IPS-15b (cell line): ENCODE data around the gene ENPEP.

ENCODE experiments used
- H3K27me3 ChIP-seq: one replicate; pipeline ENCODE4 v1.6.1; 2013; ENCODE audit warnings: low read length; ENCODE audit not compliant: control insufficient read depth, insufficient read depth
- H3K36me3 ChIP-seq: one replicate; pipeline ENCODE4 v1.6.1; 2013; ENCODE audit warnings: low read length; ENCODE audit not compliant: control insufficient read depth, insufficient read depth
- H3K4me1 ChIP-seq: one replicate; pipeline ENCODE4 v1.6.1; 2013; ENCODE audit warnings: mild to moderate bottlenecking, low read length; ENCODE audit not compliant: control insufficient read depth, insufficient read depth
- H3K4me3 ChIP-seq: one replicate; pipeline ENCODE4 v1.5.1; 2013; ENCODE audit warnings: low read depth, low read length
- H3K9ac ChIP-seq: one replicate; pipeline ENCODE4 v1.6.1; 2013; ENCODE audit warnings: low read depth, mild to moderate bottlenecking, low read length
- H3K9me3 ChIP-seq: one replicate; pipeline ENCODE4 v1.6.1; 2013; ENCODE audit warnings: mild to moderate bottlenecking, low read length; ENCODE audit not compliant: control insufficient read depth, insufficient read depth

Gene ENPEP

DNA sequence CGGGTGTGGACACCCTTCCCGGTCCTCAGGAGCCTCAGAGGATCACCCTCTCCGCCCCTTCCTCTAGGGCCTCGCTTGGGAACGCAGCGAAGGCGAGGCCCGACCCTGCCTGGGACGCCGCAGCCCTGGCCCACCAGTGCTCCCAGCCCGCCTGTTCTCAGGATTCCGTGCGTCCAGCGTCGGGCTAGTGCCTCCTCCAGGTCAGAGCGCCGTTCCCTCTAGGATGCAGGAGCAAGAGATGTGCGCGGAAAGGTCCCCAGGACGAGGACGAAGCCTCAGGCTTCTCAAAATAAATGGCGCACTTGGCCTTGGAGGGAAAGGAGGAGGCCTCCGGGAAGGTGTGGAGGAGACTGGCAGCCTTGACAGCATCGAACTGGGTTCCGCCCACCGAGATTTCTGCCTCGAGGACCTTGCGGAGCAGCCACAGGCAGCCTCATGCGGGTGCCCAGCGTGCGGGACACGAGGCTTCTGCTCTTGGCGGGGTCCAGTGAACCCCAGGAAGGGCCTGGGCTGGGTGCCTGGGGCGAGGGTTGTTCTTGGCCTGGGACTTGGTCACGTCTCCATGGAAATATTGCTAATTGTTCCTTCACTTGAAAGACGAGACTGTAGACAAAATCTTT, 111.8 kb downstream of the ENPEP start:
- H3K27me3 ChIP-seq: no peaks in the 10 kb centered on the region
- H3K9me3 ChIP-seq: no peaks in the 10 kb centered on the region
- H3K4me1 ChIP-seq: no peaks in the 10 kb centered on the region
- no peak overlapping the region for H3K4me3 ChIP-seq
- H3K9ac ChIP-seq: no peak overlapping the region
- H3K36me3 ChIP-seq: no peaks in the 10 kb centered on the region

DNA sequence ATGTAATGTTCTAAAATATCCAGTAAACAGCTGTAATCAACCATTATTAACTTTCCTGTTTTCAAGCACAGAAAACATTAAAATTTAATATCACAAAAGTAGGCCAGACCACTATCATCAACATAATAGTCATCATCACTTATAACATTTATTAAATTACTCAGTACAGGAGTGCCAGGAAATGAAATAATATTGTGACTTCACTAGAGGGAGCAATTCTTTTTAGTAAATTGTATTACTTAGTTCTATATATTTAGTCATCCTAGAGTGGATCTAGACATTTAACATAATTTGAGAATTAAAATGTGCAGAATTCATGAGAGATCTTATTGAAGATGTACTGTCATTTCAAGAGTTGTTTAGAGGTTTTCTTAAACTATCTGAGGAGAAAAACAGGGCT, 113.3 kb downstream of the ENPEP start:
- no peaks in the 10 kb centered on the region for H3K4me1 ChIP-seq
- H3K4me3 ChIP-seq: no peak overlapping the region
- no peaks in the 10 kb centered on the region for H3K27me3 ChIP-seq
- H3K36me3 ChIP-seq: no peaks in the 10 kb centered on the region
- no peaks in the 10 kb centered on the region for H3K9me3 ChIP-seq
- H3K9ac ChIP-seq: no peak overlapping the region

DNA sequence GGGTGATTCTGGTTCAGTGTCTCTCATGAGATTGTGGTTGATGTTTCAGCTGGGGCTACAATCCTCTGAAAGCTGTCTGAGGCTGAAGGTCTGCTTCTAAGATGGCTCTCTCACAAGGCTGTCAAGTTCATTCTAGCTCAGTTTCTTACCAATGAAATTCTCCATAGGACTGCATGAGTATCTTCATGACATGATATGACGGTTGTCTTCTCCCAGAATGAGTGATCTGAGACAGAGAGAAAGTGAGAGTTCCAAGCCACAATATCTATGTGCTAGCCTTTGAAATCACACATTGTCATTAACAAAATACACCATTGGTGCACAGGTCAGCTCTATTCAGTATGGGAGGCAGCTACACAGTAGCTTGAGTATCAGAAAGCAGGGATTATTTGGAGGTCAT, 119.6 kb downstream of the ENPEP start:
- Histone ChIP-seq H3K4me3 (no peak overlapping the region), H3K9ac (no peak overlapping the region), H3K4me1 (no peaks in the 10 kb centered on the region), H3K9me3 (no peaks in the 10 kb centered on the region), H3K36me3 (no peaks in the 10 kb centered on the region), H3K27me3 (no peaks in the 10 kb centered on the region)

DNA sequence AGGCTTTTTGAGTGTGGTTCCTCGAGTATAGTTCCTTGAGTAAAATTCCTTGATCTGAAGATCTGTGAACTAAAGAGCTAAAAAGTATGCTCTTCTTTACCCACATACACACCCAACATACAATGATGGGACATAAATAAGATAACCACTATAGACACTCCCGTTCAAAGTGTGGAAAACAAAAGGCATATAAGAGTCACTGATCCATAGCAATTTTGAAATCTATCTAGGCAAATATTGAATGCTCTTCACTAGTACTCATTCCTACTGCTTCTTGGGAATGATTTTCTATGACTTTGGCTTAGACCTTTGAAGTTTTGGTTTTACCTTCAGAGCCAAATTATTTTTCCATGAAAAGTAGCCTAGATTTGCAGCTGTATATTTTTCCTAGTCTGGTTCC, 120.5 kb downstream of the ENPEP start:
- H3K27me3 ChIP-seq: no peaks in the 10 kb centered on the region
- no peaks in the 10 kb centered on the region for H3K4me1 ChIP-seq
- no peak overlapping the region for H3K9ac ChIP-seq
- no peaks in the 10 kb centered on the region for H3K36me3 ChIP-seq
- no peaks in the 10 kb centered on the region for H3K9me3 ChIP-seq
- H3K4me3 ChIP-seq: no peak overlapping the region

DNA sequence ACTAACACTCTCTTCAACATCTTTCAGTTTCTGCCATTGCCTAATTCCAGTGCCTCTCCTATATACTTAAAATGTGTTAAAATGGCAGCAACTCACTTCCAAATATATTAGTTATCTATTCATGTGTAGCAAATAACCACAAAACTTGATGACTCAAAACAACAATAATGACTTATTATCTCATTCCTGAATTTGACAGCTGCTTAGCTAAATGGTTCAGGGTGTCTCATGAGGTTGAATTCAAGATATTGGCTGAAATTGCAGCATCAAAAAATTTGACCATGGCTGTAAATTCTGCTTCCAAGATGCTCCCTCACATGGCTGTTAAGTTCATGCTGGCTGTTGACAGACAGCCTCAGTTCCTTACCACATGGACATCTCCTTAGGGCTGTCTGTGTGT, 121.6 kb downstream of the ENPEP start:
- no peaks in the 10 kb centered on the region for H3K9me3 ChIP-seq
- H3K4me3 ChIP-seq: no peak overlapping the region
- no peak overlapping the region for H3K9ac ChIP-seq
- H3K36me3 ChIP-seq: no peaks in the 10 kb centered on the region
- no peaks in the 10 kb centered on the region for H3K27me3 ChIP-seq
- no peaks in the 10 kb centered on the region for H3K4me1 ChIP-seq

DNA sequence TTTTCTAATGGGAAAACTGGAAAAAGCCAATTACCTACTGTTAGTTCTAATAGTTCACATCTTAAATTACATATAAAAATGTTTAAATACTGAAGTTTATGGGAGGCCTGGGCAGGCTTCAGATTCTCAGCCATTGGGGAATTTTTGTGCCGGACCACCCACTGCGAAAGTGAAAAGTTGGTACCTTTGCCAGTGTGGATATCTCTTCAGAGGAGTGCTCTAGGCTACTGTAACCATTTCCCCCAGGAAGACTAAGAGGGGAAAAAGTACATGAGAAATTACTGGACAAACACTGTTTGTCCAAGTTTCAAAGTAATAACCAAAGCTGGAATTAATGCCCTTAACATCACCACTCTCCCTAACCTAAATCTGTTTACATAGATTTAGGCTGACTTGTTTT, 126.1 kb downstream of the ENPEP start:
- H3K4me1 ChIP-seq: no peaks in the 10 kb centered on the region
- no peaks in the 10 kb centered on the region for H3K27me3 ChIP-seq
- H3K36me3 ChIP-seq: no peaks in the 10 kb centered on the region
- H3K4me3 ChIP-seq: no peak overlapping the region
- H3K9me3 ChIP-seq: no peaks in the 10 kb centered on the region
- H3K9ac ChIP-seq: no peak overlapping the region

DNA sequence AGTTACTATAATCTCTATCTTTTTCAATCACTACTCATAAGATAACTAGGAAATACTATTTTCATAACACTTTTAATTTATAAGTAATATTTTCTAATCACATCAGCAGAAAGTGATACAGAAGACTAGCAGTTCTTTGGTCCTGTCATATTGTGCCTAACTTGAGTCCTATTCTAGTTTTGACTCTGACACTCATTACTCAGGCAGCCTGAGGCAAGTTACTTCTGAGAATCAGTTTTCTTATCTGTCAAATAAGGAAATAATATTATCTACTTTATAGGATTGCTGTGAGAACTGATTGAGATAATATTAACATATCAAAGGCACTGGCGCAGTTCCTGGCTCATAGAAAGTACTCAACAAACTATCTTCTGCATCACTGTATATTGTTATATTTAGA, 129.1 kb downstream of the ENPEP start:
- Histone ChIP-seq H3K9me3 (no peaks in the 10 kb centered on the region), H3K36me3 (no peaks in the 10 kb centered on the region), H3K27me3 (peaks cover 26% of the 10 kb centered on the region), H3K4me1 (no peaks in the 10 kb centered on the region), H3K4me3 (no peak overlapping the region), H3K9ac (no peak overlapping the region)

DNA sequence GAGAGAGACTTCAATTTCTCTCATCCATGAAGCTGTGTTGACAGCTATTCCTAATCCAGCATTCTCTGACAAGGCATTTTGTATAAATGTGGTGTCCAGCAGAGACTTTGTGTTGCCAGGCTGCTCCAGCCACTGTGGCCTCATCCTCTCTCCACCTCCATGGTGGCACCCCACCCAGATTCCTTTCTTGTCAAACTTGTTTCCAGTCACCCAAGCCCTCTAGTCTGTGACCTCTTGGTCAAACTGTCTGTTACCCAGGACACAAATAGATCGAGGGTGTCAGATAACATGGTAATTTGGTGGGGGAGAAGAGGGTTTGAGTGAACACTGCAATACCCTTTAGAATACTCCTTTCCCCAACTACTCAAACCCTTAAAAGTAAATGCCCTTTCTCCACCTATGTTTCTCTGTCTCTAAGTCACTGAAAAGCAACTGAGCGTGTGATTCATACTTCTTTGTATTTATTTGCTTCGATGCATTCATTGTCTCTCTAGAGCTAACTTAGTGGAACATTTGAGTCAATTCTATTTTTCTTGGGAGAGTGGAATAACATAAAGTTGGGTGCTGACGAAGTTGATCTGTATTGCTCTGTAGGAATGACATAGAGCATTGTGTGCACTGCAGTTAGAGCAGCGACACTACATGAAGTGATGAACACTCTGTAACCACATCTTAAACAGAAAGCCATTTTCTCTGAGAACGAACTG, 133.2 kb downstream of the ENPEP start:
- Histone ChIP-seq H3K36me3 (no peaks in the 10 kb centered on the region), H3K9ac (no peak overlapping the region), H3K4me3 (no peak overlapping the region), H3K27me3 (peaks cover 67% of the 10 kb centered on the region), H3K9me3 (no peaks in the 10 kb centered on the region), H3K4me1 (no peaks in the 10 kb centered on the region)

DNA sequence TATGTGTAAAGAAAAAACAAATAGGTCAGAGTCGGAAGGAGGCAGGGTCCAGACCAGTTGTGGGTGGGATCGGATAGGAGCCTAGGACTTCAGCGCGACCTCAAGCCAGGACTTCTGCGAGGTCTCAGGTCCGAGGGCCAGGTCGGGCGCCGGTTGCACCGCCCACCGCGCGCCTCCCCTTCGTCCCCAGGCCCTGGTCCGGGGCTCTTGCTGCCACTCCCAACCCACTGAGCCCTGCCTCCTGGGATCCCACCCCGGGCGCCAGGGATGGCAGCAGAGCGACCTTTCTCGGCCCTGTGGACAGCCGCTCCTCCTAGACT, 134.6 kb downstream of the ENPEP start:
- Histone ChIP-seq H3K36me3 (no peaks in the 10 kb centered on the region), H3K4me3 (peak overlapping the region; percentile 16), H3K4me1 (no peaks in the 10 kb centered on the region)

DNA sequence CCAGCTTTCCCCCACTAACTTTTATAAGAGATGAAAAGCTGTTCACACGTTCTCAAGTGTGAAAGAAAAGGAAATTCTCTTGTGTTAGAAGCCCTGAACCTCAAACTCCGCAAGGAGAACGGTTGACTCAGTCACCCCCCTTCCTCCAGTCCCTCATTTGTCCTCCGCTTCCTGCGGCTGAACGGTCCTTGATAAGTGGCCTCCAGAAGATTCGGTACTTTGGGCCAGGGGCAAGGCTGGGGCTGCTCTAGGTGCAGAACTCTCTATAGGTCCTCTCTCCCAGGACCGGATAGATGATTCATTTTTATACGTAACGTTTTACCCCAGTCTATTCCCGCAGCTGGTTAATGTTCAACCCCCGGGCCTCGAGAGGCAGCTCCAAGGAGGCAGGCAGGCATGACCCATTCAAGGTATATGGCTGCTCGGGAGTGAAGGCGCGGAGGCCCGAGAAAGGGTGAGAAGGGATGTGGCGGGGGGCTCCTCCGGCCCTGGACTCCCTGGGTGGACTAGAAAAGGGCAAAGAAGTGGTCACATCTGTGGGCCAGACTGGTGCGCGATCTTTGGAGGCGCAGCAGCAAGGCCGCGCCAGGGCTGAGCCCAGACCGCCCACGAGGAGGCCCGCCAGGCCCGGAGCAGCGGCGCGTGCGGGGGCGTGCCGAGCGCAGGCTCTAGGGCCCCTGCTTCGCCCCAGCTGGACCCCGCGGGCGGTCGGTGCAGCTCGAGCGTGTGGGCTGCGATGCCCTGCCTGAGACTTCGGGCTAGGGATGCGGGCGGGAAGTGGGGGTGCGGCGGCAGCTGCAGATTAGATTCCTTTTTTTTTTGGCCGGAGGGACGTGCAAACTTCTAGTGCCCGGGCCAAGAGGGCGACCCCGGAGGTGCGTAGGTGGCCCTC, 135.2 kb downstream of the ENPEP start:
- H3K9ac ChIP-seq: no peak overlapping the region
- peaks cover 3% of the 10 kb centered on the region for H3K4me1 ChIP-seq
- peak overlapping the region; percentile 20 for H3K4me3 ChIP-seq
- H3K36me3 ChIP-seq: no peaks in the 10 kb centered on the region
- peaks cover 87% of the 10 kb centered on the region for H3K27me3 ChIP-seq
- H3K9me3 ChIP-seq: no peaks in the 10 kb centered on the region

More for the DNA sequence above, 134.6 kb downstream of the ENPEP start:
- Histone ChIP-seq H3K9ac (no peak overlapping the region), H3K27me3 (peaks cover 81% of the 10 kb centered on the region), H3K9me3 (no peaks in the 10 kb centered on the region)

DNA sequence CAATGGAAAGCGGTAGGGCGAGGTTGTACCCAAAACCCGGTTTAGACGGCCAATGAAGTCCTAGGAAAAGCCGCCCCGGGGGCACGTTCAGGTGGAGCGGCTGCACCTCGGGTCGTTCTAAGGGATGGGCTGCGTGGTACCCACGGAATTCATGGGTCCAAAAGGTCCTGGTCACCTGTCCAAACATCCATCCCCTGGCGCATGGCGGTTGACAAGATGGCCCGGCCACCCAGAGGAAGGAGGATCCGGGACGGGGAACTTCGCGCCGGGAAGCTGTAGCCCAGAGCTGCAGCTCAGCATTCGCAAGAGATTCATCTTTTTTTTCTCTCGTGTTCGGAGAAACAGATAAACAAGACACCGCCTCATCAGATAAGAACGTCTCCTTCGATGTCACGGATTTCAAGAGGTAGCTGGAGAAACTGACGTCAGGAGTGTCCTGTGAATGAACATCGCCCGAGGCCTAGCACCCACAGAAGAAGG, 136.1 kb downstream of the ENPEP start:
- peak overlapping the region; percentile 20 for H3K4me3 ChIP-seq
- H3K4me1 ChIP-seq: peaks cover 3% of the 10 kb centered on the region
- H3K27me3 ChIP-seq: peaks cover 95% of the 10 kb centered on the region
- no peaks in the 10 kb centered on the region for H3K36me3 ChIP-seq
- no peak overlapping the region for H3K9ac ChIP-seq
- H3K9me3 ChIP-seq: no peaks in the 10 kb centered on the region
